GM18505 (cell line): Measurements from ENCODE around the gene SGCA.
A peak's percentile ranks its signal among the peaks of the same experiment; 100 is the strongest.

Source experiments
- ATAC-seq: cut with Tn5 transposase; IDR thresholded peaks from one replicate; pipeline ENCODE4 v1.9.1; 2021; ENCODE audit not compliant: unreplicated experiment
- POLR2A ChIP-seq: IDR thresholded peaks from 4 replicates; pipeline ENCODE4 v1.6.1; 2011; ENCODE audit warnings: borderline replicate concordance; ENCODE audit not compliant: insufficient read depth, insufficient read length; ENCODE audit errors: extremely low read depth

The SGCA gene

GRCh38 chr17:50149417-50150353 is 16.1 kb upstream of the SGCA start:
- no peak for TF ChIP-seq POLR2A
- ATAC-seq = no peak

GRCh38 chr17:50150354-50151040 is 15.3 kb upstream of the SGCA start, which contains the start of gene PPP1R9B:
TSS of gene PPP1R9B (minus strand) at chr17:50150677. CDS start at chr17:50150513, 164 bp downstream.
- TF ChIP-seq POLR2A = no peak
- ATAC-seq = no peak

- peak; percentile 56 for TF ChIP-seq POLR2A
- ATAC-seq = peak; percentile 31
Observed at GRCh38 chr17:50151041-50151936, 14.5 kb upstream of the SGCA start.

GRCh38 chr17:50151937-50152547 is 13.8 kb upstream of the SGCA start:
- no peak for ATAC-seq
- TF ChIP-seq POLR2A = peak; percentile 63

GRCh38 chr17:50152736-50153135 is 13.1 kb upstream of the SGCA start:
- TF ChIP-seq POLR2A = no peak
- ATAC-seq = no peak

GRCh38 chr17:50153650-50154575 is 11.9 kb upstream of the SGCA start:
- no peak for TF ChIP-seq POLR2A
- ATAC-seq = no peak

- no peak for ATAC-seq
- TF ChIP-seq POLR2A = no peak
Observed at GRCh38 chr17:50154604-50155003, 11.2 kb upstream of the SGCA start.

GRCh38 chr17:50155115-50155819 is 10.5 kb upstream of the SGCA start:
- ATAC-seq = no peak
- TF ChIP-seq POLR2A = no peak

- TF ChIP-seq POLR2A = no peak
- ATAC-seq = no peak
Observed at GRCh38 chr17:50157891-50158290, 7.9 kb upstream of the SGCA start.

- peak; percentile 65 for TF ChIP-seq POLR2A
Observed at GRCh38 chr17:50161023-50161910, 4.5 kb upstream of the SGCA start.

More at GRCh38 chr17:50161023-50161910, 4.5 kb upstream of the SGCA start:
- peak; percentile 74 for ATAC-seq
